DMS53 treated with DMSO at 0.1 percent for 48 hours (cell line): ENCODE measurements around the gene WNT7B.

Experiments used
- DNase-seq: peaks from one replicate; lab custom pipeline; 2025; ENCODE audit not compliant: unreplicated experiment; lab: John Stamatoyannopoulos, UW

Gene WNT7B

DNA sequence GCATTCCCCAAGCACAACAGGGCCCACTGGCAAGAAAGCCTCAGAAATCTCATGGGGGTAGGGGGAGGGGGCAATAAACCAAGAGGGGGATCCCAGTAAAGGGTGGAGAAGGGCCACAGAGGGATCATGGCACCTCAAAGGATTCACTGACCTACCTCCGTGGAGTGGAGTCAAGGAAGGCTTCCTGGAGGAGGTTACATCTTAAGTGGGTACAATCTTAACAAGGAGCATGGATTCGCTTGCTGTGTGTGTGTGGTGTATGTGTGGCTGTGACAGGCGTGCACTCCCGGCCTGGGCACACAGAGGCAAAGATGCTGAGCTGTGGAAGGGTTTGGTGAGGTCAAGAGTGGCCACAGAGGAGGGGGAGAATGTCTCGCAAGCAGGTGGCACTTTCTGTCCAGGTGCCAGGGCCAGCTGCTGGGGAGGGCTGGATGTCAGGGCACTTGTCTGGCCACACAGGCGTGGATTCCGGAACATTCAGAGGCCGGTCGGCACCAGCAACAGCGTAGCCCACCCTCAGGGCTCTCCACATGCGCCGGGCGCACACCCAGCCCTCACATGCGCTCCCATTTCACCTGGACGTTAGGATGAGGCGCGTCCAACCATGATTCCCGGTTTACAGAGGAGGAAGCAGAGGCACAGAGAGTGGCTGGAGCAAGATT is 43.3 kb downstream of the WNT7B start:
- DNase-seq: no peak

- no peak for DNase-seq
Observed at GRCh38 chr22:45932071-45932470, 44.9 kb downstream of the WNT7B start.

DNA sequence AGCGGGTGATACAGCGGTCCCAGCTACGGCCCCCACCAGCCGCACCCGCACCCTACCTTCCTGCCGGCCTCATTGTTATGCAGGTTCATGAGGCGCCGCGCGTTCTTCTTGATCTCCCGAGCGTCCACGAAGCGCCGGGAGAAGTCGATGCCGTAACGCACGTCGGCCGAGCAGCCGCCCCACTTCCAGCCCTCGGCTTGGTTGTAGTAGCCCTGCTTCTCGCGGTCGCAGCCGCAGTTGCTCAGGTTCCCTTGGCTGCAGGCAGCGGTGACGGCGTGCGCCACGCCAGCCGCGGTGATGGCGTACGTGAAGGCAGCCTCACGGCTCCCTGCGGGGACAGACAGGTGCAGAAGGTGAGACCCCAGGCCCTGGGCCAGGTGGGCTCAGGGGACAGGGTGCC is 45.9 kb downstream of the WNT7B start:
- DNase-seq: no peak

DNA sequence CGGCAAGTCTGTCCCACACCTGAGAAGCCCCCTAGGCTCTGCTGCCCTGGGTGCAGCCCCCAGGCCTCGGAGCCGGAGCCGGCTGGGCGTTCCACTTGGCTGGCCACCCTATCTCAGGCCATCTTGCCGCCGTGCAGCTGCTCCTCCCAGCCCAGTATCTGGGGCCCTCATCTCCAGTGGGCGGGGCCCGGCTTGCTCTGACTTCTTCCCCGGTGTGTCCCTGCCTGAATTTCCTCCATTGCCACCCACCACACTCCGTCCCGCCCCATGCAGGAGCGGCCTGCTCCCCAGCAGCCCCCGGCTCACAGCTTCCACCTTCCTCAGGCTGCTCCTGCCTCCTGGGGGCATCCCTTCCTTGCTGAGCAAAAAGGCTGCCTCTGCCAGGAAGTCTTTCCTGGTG is 46.6 kb downstream of the WNT7B start:
- DNase-seq: no peak

DNA sequence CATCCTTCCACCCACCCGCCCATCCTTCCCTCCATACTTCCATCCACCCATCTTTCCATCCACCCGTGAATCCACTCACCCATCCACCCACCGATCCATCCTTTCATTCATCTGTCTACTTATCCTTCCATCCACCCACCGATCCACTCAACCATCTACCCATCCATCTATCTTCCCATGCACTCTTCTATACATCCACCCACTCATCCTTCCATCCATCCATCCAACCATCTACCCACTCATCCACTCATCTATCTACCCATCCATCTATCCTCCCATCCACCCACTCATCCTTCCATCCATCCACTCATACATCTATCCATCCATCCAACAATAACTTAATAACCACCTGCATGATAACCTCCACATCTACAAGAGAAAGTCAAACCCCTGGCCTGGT is 47.3 kb downstream of the WNT7B start:
- no peak for DNase-seq

GRCh38 chr22:45928726-45929368 is 48.1 kb downstream of the WNT7B start:
- DNase-seq: no peak

DNA sequence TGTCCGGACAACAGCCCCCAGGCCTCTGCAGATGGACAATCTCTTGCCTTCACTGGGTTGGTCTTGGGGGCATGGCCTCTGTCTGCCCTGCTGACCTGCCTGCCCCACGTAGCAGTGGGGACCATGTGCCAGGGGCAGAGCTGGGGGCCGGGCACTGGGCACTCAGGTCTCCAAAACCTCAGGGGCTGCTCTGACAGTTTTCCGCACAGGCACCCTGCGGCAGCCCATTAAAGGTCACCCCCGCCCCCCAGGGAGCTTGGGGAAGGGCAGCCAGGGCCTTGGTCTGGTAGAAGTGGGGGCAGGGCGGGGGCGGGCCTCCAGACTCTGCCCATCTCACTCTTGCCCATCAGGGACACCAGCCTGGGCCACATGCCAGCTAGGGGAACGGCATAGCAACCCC is 49.9 kb downstream of the WNT7B start:
- no peak for DNase-seq

DNA sequence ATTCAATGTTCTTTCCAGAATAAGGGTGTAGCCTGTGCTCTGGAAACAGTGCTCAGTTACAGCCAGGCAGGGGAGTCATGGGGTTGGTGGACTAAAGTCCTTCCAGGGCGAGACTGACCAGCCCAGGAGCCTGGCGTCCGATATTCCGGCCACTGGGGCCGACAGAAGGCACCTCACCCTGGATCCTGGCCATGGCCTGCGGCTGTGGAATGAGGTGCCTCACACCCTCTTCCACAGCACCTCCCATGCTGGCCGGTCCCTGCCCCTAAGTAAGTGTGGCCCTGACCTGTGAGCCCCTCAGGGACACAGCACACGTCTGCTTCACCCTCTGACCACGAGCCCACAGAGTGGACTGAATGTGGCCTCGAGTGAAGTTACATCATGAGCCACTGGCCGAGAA is 50.5 kb downstream of the WNT7B start:
- DNase-seq: no peak

- DNase-seq: no peak
Observed at GRCh38 chr22:45925811-45926351, 51.1 kb downstream of the WNT7B start.

GRCh38 chr22:45923835-45924234 is 53.1 kb downstream of the WNT7B start:
- DNase-seq: no peak

GRCh38 chr22:45923212-45923611 is 53.8 kb downstream of the WNT7B start:
- DNase-seq: no peak

GRCh38 chr22:45922661-45923060 is 54.3 kb downstream of the WNT7B start:
- no peak for DNase-seq

DNA sequence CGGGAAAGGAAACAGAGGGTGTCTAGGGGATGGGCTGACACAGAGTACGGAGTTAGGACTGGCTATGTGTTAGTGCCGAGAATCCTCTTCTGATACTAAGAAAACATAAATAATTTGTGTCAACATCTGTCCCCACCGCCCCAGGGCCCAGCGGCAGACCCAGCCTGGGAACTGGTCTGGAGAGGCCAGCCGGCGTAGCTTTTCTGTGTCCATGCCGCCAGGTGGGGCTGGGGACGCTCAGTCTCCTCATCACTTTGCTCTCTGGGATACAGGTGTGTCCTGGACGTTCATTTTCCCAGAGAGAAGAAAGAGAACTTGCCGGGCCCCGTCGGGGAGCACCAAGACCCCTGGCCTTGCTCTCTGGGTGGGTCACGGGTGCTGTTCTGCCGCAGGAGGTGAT is 54.7 kb downstream of the WNT7B start:
- no peak for DNase-seq

GRCh38 chr22:45919504-45920286 is 57.3 kb downstream of the WNT7B start:
- peak; percentile 1 for DNase-seq

- no peak for DNase-seq
Observed at GRCh38 chr22:45918459-45919370, 58.2 kb downstream of the WNT7B start.

GRCh38 chr22:45917700-45918458 is 59.1 kb downstream of the WNT7B start:
- no peak for DNase-seq

DNA sequence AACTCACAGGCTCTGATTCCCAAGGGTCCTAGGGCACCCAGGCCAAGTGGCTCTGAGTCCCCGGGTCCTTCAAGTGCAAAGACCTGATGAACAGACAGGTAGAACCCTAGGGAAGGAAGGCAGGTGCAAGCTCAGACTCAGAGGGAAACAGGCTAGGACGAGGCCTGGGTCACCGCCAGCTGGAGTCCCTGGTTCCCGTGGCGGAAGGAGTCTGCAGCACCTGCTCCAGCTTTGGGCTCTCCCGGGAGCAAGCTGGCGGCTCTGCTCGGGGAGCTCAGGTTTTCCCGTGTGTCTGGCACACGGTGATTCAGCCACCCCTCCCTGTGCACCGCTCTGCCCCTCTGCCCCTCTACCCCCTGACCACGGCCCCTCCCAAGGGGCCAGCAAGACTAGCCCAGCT is 59.8 kb downstream of the WNT7B start:
- peak; percentile 29 for DNase-seq

DNA sequence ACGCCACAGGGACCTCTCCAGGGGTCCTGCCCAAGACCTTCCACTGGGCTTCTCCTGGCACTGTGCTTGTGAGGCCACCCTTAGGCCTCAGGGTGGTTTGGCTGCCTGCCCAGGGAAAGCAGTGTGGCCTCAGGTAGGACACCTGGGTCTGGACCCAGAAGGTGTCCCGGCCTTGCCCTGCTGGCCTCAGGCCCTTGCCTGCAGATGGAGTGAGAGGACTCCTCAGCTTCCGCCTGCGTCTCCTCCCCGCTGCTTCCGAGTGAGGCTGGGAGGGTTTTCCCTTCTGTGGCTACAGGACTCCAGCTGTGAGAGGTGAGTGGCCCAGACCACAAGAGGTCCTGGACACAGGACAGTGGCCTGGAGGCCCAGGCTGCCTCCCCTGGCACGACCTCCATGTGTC is 60.4 kb downstream of the WNT7B start:
- no peak for DNase-seq

DNA sequence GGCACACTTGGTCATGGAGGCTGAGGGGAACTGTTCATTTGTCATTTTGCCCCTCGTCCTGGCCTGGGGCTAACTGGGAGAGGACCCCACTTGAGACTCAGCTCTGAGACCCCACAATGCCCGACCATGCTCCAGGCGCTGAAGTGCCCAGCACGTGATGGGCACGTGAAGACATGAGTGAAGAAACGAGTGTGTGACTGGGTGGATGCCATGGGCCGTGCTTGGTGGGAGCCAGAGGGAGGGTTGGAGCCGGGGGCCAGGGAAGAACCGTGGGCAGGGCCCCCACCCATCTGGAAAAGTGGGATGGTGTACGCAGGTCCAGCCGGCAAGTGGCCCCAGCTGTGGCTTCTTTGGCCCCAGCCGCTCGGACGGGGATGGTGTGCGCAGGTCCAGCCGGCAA is 61.1 kb downstream of the WNT7B start:
- DNase-seq: no peak

DNA sequence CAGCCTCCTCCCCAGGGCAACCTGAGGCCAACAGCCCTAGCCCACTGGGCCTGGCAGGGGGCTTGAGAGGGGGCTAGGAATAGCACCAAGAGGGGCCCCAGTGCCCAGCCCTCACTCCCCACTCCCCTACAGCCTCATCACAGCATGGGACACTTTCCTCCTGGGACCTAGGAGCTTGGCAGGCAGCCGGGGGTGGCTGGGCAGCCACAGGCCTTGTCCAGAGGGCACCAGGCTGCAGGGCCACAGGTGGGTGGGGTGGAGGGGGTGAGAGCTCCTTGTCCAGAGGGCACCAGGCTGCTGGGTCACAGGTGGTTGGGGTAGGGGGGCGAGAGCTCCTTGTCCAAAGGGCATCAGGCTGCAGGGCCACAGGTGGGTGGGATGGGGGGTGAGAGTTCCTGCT is 61.8 kb downstream of the WNT7B start:
- DNase-seq: no peak
